Panc1 (cell line): ENCODE data around the gene MEGF10.

Experiments used
- CTCF ChIP-seq: fragments of 450-650 bp; IDR thresholded peaks from 2 replicates; pipeline ENCODE4 v1.5.1; 2017; ENCODE audit warnings: mild to moderate bottlenecking
- POLR2AphosphoS5 ChIP-seq: IDR thresholded peaks from 2 replicates; pipeline ENCODE4 v1.6.1; 2012; ENCODE audit warnings: mild to moderate bottlenecking, low read depth, low read length, moderate library complexity
- REST ChIP-seq, 2 experiments: IDR thresholded peaks; 2 replicates each; pipeline ENCODE4 v1.6.1; 2011 to 2012; ENCODE audit warnings: low read depth in 2 of 2, control low read depth in 1 of 2, low read length in 1 of 2, mild to moderate bottlenecking in 1 of 2, moderate library complexity in 1 of 2; ENCODE audit not compliant: insufficient read depth in 1 of 2
- TCF7L2 ChIP-seq: IDR thresholded peaks from 2 replicates; pipeline ENCODE4 v1.6.1; 2011; ENCODE audit warnings: mild to moderate bottlenecking, low read depth, low read length, inconsistent platforms

DNA sequence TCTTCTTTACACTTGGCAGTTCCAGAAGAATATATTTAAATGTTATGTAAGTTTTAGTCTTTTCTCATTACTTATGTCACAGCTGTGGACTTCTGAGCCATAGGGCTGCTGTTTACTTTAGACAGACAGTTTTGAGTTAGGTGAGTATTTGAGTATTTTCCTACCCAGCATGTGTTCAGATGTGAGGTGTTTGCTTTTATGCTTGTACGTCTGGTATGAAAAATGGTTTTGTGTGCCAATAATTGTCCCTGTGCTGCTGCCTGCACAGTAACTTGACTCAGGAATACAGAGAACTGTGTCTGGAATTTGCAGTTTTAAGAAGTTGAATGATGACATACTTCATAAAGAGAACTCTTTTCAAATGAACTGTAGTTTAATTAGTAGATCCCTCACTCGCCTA lies 20.8 kb downstream of the MEGF10 start:
- TF ChIP-seq CTCF (no peak), TCF7L2 (no peak), REST (IDR thresholded peaks at IDR 0.05; ENCODE audit: insufficient read depth in 1 of 2, low read depth in 2 of 2, low read length in 1 of 2) (no peak), POLR2AphosphoS5 (no peak)
